Tibial artery (tissue), 4 donors: Measurements from ENCODE around the gene SLC16A10.

ENCODE experiments used
- DNase-seq, 2 donors: peaks; one replicate each; pipeline ENCODE4 v3.0.0-alpha.2; 2019
- H3K27ac ChIP-seq, 2 donors: fragments of 200-600 bp; sonication (generic) in 1 of 2; 1 replicate in 1 of 2; 2 replicates in 1 of 2; pipeline ENCODE4 v1.5.1; 2018 to 2019; ENCODE audit warnings: mild to moderate bottlenecking in 1 of 2
- H3K27me3 ChIP-seq, 2 donors: fragments of 200-600 bp; sonication (generic) in 1 of 2; one replicate each; pipeline versions ENCODE4 v1.5.1 to v1.6.0; 2016 to 2019
- H3K36me3 ChIP-seq, 3 donors: fragments of 200-600 bp; sonication (generic) in 2 of 3; one replicate each; pipeline ENCODE4 v1.5.1; 2016 to 2019; ENCODE audit warnings: mild to moderate bottlenecking in 2 of 3
- H3K4me1 ChIP-seq, 4 donors: fragments of 200-600 bp; sonication (generic) in 2 of 4; 1 replicate in 3 of 4; 2 replicates in 1 of 4; pipeline ENCODE4 v1.5.1; 2016 to 2019
- H3K4me3 ChIP-seq, 2 donors: fragments of 200-600 bp; sonication (generic) in 1 of 2; 1 replicate in 1 of 2; 2 replicates in 1 of 2; pipeline ENCODE4 v1.5.1; 2018 to 2019; ENCODE audit warnings: mild to moderate bottlenecking in 2 of 2
- H3K9me3 ChIP-seq, 3 donors: fragments of 200-600 bp; sonication (generic) in 1 of 3; one replicate each; pipeline ENCODE4 v1.5.1; 2016 to 2019
- intact Hi-C: fragments of 100-400 bp; cut with DNase I; formaldehyde crosslinking; loops from one replicate; pipeline ENCODE4 v1.15.0; 2023; ENCODE audit warnings: low total_unique reads
- TF ChIP-seq, protein P1 (sequence below), 2 experiments: fragments of 200-600 bp in 1 of 2; fragments of 450-650 bp in 1 of 2; IDR thresholded peaks; one replicate each; pipeline ENCODE4 v1.5.1; 2017 to 2019; ENCODE audit warnings: antibody characterized with exemption in 2 of 2, mild to moderate bottlenecking in 1 of 2, moderate library complexity in 1 of 2

Gene SLC16A10

DNA sequence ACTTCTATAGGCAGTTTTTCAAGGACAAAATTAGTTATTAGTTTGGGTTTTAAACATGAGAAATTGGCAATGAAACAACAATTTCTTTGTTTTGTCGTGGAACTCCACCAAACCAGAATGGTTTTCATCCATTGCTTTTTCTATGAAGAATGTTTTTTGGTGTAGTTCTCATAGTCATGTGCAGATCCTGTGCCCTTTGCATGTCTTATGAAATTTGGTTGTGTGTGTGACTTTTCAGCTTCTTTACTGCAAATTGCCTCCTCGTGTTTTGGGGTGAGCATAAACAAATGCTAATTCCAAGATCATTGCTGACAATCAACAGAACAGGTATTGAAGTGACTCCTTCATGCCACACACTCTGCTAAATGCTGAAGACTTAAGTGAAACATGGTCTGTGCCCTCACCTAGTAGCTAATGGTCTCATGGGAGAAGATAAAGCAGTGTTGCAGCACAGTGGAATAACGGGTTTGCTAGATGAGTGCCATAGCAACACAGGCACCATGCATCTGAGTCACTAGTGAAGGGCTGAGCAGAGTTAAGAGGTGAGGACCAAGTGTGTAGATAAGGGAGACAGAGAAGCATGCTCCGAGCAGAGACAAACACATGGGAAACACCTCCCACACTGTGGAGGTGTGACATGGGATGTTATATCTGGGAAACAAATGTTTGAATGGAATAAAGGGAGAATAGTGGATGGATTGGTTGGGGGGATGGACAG lies 120.0 kb downstream of the SLC16A10 start:
- H3K27ac ChIP-seq, result no peak overlapping the region
- TF ChIP-seq, protein P1, sequence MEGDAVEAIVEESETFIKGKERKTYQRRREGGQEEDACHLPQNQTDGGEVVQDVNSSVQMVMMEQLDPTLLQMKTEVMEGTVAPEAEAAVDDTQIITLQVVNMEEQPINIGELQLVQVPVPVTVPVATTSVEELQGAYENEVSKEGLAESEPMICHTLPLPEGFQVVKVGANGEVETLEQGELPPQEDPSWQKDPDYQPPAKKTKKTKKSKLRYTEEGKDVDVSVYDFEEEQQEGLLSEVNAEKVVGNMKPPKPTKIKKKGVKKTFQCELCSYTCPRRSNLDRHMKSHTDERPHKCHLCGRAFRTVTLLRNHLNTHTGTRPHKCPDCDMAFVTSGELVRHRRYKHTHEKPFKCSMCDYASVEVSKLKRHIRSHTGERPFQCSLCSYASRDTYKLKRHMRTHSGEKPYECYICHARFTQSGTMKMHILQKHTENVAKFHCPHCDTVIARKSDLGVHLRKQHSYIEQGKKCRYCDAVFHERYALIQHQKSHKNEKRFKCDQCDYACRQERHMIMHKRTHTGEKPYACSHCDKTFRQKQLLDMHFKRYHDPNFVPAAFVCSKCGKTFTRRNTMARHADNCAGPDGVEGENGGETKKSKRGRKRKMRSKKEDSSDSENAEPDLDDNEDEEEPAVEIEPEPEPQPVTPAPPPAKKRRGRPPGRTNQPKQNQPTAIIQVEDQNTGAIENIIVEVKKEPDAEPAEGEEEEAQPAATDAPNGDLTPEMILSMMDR (IDR thresholded peaks at IDR 0.05), result no peak
- H3K9me3 ChIP-seq, result no peaks in the 10 kb centered on the region
- intact Hi-C loops, result no loop called here
- peaks cover 0 to 4% (median 0%) of the 10 kb centered on the region in 4 donors for H3K4me1 ChIP-seq
- DNase-seq, result no peak
- H3K27me3 ChIP-seq, result no peaks in the 10 kb centered on the region
- H3K4me3 ChIP-seq, result no peak overlapping the region
- H3K36me3 ChIP-seq, result no peaks in the 10 kb centered on the region

DNA sequence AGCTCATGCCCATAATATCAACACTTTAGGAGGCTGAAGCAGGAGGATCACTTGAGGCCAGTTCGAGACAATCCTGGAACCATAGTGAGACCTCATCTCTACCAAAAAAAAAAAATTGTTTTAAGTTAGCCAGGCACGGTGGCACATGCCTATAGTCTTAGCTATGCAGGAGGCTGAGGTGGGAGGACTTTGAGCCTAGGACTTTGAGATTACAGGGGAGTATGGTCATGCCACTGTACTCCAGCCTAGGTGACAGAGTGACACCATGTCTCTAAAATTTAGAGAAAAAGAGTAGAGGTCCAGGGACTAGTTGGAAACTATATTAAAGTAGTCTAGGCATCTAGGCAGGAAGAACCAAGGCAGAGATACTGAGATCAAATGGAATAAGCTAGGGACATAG lies 121.6 kb downstream of the SLC16A10 start:
- TF ChIP-seq, protein P1 (IDR thresholded peaks at IDR 0.05), result no peak
- intact Hi-C loops, result no loop called here
- Histone ChIP-seq H3K4me1 (peaks cover 0 to 3% (median 0%) of the 10 kb centered on the region in 4 donors), H3K9me3 (no peaks in the 10 kb centered on the region), H3K36me3 (no peaks in the 10 kb centered on the region), H3K27ac (no peak overlapping the region), H3K4me3 (no peak overlapping the region), H3K27me3 (no peaks in the 10 kb centered on the region)
- DNase-seq, result no peak

DNA sequence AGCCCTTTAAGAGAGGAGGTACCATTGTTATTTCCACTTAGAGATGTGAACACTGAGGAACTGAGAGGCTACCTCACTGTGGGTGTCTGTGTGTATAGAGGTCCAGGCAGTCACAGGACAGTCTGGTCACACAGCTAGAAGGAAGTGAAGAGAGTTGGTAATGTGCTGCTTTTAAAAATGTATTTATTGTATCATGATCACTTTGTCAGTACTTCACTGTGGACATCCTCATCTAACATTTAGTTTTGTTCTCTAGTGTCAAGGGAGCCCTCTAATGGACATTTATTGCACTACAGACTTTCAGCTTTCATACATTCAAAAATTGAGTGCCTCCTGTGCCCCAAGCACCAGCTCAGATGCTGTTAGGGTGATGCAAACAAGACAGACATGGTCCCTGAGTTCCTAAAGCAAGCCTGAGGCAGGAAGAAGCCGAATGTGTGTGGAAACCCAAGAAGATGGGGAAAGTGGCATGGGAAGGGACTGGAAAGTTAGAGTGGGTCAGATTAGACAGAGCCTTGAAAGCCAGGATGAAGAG lies 123.0 kb downstream of the SLC16A10 start:
- H3K4me3 ChIP-seq, result no peak overlapping the region
- no peak for DNase-seq
- H3K27me3 ChIP-seq, result no peaks in the 10 kb centered on the region
- TF ChIP-seq, protein P1 (IDR thresholded peaks at IDR 0.05), result peak; percentile 59 to 74
- H3K27ac ChIP-seq, result no peak overlapping the region
- intact Hi-C loops, result loop anchor here (2.0 kb wide), 1 partner anchor 199 kb away; no protein-coding TSS in a partner anchor
- no peaks in the 10 kb centered on the region for H3K36me3 ChIP-seq
- H3K4me1 ChIP-seq, result peaks cover 0 to 9% (median 0%) of the 10 kb centered on the region in 4 donors
- no peaks in the 10 kb centered on the region for H3K9me3 ChIP-seq

DNA sequence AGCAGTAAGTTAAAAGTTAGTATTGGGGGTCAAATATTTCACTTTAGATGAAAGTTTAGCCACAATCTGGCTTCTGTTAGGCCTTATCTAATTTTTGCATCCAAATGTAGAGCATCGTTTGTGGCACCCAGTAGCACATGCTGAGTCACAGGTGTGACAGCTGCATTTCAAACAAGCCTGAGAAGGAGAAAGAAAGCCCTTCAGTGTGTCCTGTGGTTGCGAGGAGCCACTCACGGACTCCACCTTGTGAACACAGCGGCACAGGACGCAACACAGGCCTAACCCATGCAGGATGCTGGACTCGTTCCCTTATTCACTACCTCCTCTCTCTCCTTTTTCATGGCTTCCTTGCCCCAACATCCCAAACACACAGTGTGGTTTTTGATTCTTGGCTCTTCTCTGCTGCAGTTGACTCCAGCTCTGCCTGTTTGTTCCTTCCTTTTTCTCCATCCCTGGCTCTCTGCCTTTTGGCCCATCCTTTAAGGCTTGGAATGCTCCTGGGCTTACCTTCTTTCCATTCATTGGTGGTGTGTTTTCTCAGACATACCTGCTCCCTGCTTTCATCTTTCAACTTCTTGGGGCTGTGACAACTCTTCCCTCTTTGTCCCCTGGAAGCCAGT lies 124.2 kb downstream of the SLC16A10 start:
- no peak for DNase-seq
- Histone ChIP-seq H3K9me3 (no peaks in the 10 kb centered on the region), H3K4me1 (peaks cover 0 to 17% (median 0%) of the 10 kb centered on the region in 4 donors), H3K27ac (no peak overlapping the region), H3K4me3 (no peak overlapping the region), H3K27me3 (no peaks in the 10 kb centered on the region), H3K36me3 (no peaks in the 10 kb centered on the region)
- TF ChIP-seq, protein P1 (IDR thresholded peaks at IDR 0.05), result no peak
- intact Hi-C loops, result loop anchor here (2.0 kb wide), 1 partner anchor 201 kb away; no protein-coding TSS in a partner anchor

DNA sequence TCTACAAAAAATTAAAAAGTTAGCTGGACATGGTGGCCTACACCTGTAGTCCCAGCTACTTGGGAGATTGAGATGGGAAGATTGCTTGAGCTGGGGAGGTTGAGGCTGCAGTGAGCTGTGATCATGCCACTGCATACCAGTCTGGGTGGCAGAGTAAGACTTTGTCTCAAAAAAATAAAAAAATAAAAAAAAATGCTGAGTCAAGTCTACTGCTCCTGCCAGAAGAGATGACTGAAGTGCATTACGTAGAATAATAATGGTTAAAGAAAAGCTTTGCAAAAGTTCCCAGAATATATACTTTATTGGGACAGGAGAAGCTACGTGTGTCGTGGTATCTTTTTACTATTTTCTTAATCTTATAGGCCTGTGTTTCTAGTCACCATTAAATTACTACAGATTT lies 125.3 kb downstream of the SLC16A10 start:
- H3K4me3 ChIP-seq, result no peak overlapping the region
- H3K27ac ChIP-seq, result no peak overlapping the region
- DNase-seq, result no peak
- H3K36me3 ChIP-seq, result no peaks in the 10 kb centered on the region
- TF ChIP-seq, protein P1 (IDR thresholded peaks at IDR 0.05), result no peak
- peaks cover 0 to 17% (median 0%) of the 10 kb centered on the region in 4 donors for H3K4me1 ChIP-seq
- no peaks in the 10 kb centered on the region for H3K27me3 ChIP-seq
- H3K9me3 ChIP-seq, result no peaks in the 10 kb centered on the region
- intact Hi-C loops, result no loop called here
